A673 (cell line): ENCODE results near the gene EEPD1.

Experiments
- EZH2 ChIP-seq: fragments of 200-600 bp; sonication (generic); IDR thresholded peaks from 2 replicates; pipeline ENCODE4 v1.6.1; 2017; ENCODE audit warnings: borderline replicate concordance, low read depth, mild to moderate bottlenecking, mixed read lengths, antibody characterized with exemption, low read length; ENCODE audit not compliant: poor library complexity, severe bottlenecking
- TF ChIP-seq, protein P1 (sequence below): fragments of 300-800, 200-600 bp; sonication (generic); conservative IDR thresholded peaks from 2 replicates; pipeline ENCODE4 v1.5.1; 2017; ENCODE audit warnings: low read depth, mild to moderate bottlenecking, antibody characterized with exemption, low read length, moderate library complexity, mixed read lengths

DNA sequence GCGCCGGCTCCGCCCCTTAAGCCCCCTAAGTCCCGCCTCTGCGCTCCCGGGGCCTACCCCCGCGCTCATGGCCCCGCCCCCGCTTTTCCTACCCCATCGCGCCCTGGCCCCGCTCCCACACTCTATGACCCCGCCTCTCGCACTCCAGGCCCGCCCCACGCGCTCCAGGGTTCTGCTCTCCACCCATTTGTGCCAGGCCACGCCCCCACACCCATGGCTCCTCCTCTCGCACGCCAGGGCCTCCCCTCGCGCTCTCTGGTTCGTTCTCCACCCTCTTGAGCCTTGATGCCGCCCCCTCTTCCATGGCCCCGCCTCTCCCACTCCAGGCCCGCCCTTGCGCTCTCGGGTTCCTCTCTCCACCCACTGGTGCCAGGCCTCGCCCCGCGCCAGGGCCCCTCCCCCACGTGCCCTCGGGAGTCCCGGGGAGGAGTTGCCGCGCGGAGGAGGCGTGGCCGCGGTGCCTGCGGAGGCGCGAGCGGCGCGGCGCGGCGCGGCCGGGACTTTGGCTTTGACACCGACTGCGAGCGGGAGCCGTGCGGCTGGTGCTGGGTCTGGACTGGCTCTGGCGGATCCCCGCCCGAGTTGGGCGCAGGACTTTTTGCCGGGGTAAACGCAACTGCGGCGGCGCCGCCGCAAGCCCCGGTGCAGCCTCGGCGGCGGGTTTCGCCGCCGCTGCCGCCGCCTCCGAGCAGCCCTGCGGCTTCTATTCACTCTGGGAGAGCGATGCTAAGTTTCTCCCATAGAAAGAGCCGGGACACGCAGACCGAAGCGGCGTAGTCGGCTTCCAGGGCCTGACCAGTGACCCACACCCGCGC is at the start of gene EEPD1:
- TF ChIP-seq, protein P1, sequence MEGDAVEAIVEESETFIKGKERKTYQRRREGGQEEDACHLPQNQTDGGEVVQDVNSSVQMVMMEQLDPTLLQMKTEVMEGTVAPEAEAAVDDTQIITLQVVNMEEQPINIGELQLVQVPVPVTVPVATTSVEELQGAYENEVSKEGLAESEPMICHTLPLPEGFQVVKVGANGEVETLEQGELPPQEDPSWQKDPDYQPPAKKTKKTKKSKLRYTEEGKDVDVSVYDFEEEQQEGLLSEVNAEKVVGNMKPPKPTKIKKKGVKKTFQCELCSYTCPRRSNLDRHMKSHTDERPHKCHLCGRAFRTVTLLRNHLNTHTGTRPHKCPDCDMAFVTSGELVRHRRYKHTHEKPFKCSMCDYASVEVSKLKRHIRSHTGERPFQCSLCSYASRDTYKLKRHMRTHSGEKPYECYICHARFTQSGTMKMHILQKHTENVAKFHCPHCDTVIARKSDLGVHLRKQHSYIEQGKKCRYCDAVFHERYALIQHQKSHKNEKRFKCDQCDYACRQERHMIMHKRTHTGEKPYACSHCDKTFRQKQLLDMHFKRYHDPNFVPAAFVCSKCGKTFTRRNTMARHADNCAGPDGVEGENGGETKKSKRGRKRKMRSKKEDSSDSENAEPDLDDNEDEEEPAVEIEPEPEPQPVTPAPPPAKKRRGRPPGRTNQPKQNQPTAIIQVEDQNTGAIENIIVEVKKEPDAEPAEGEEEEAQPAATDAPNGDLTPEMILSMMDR: no peak
- no peak for TF ChIP-seq EZH2
